ES-I3 (cell line): Measurements from ENCODE around the gene IFT25.

ENCODE experiments used
- H3K36me3 ChIP-seq: 2 replicates; pipeline ENCODE4 v1.6.1; 2013; ENCODE audit warnings: mild to moderate bottlenecking, low read length, control low read depth, moderate library complexity; ENCODE audit not compliant: insufficient read depth
- H3K4me1 ChIP-seq: 2 replicates; pipeline ENCODE4 v1.6.1; 2013; ENCODE audit warnings: mild to moderate bottlenecking, control low read depth, low read length; ENCODE audit not compliant: insufficient read depth
- H3K9ac ChIP-seq: 2 replicates; pipeline ENCODE4 v1.6.1; 2013; ENCODE audit warnings: low read depth, mild to moderate bottlenecking, low read length, moderate library complexity
- H3K9me3 ChIP-seq: 2 replicates; pipeline ENCODE4 v1.6.1; 2013; ENCODE audit warnings: mild to moderate bottlenecking, low read length, moderate library complexity; ENCODE audit not compliant: control insufficient read depth, insufficient read depth

Gene IFT25

GRCh38 chr1:53927376-53927881 is 18.1 kb downstream of the IFT25 start:
- Histone ChIP-seq H3K9ac (no peak overlapping the region), H3K36me3 (0 out of 2 replicates have a peak, but pooled peaks cover 3% of the 10 kb centered on the region), H3K9me3 (peaks cover 2% of the 10 kb centered on the region; the same call in 1 of the 2 replicates), H3K4me1 (no peaks in the 10 kb centered on the region)

DNA sequence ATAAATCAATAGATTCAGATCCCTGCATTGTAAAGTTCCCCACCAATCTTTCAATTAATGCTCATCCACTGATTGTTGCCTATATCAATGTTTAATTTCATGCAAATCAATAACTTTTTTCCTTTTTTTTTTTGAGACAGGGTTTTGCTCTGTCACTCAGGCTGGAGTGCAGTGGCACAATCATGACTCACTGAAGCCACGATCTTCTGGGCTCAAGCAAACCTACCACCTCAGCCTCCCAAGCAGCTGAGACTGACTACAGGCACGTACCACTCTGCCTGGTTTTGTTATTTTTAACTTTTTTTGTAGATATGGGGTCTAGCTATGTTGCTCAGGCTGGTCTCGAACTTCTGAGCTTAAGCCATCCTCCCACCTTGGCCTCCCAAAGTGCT is 25.8 kb downstream of the IFT25 start:
- no peak overlapping the region for H3K9ac ChIP-seq
- H3K4me1 ChIP-seq: no peaks in the 10 kb centered on the region
- 0 out of 2 replicates have a peak, but pooled peaks cover 4% of the 10 kb centered on the region for H3K36me3 ChIP-seq
- H3K9me3 ChIP-seq: no peaks in the 10 kb centered on the region

DNA sequence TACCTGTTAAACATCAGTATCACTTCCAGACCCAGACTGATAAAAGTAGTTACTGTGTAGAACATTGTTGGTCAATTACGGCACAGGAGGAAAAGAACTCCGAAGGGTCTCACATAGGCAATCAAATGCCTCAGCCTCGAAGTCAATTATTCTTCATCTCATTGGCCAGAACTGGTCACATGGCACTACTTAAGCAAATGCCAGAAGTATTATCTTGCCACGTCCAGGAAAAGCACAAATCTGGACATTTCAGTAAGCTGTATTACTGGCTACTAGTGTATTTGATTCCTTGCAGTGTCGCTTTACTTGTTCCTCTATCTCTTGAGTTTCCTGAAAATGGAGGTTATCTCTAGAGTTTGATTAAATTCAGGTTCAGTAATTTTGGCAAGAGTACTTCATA is 27.2 kb downstream of the IFT25 start:
- 0 out of 2 replicates have a peak, but pooled peaks cover 4% of the 10 kb centered on the region for H3K36me3 ChIP-seq
- H3K9me3 ChIP-seq: no peaks in the 10 kb centered on the region
- H3K9ac ChIP-seq: no peak overlapping the region
- peaks cover 8% of the 10 kb centered on the region for H3K4me1 ChIP-seq

GRCh38 chr1:53913352-53914033 is 32.0 kb downstream of the IFT25 start:
- no peaks in the 10 kb centered on the region for H3K9me3 ChIP-seq
- 0 out of 2 replicates have a peak, but pooled peaks cover 3% of the 10 kb centered on the region for H3K36me3 ChIP-seq
- H3K4me1 ChIP-seq: peaks cover 16% of the 10 kb centered on the region
- H3K9ac ChIP-seq: no peak overlapping the region

GRCh38 chr1:53911442-53911841 is 34.1 kb downstream of the IFT25 start:
- Histone ChIP-seq H3K9me3 (no peaks in the 10 kb centered on the region), H3K4me1 (peaks cover 19% of the 10 kb centered on the region), H3K36me3 (no peaks in the 10 kb centered on the region), H3K9ac (no peak overlapping the region)

GRCh38 chr1:53909946-53910345 is 35.6 kb downstream of the IFT25 start:
- H3K9me3 ChIP-seq: no peaks in the 10 kb centered on the region
- H3K4me1 ChIP-seq: peaks cover 19% of the 10 kb centered on the region
- H3K9ac ChIP-seq: no peak overlapping the region
- no peaks in the 10 kb centered on the region for H3K36me3 ChIP-seq

- H3K4me1 ChIP-seq: peaks cover 4% of the 10 kb centered on the region; the same call in 1 of the 2 replicates
- H3K36me3 ChIP-seq: no peaks in the 10 kb centered on the region
- H3K9me3 ChIP-seq: no peaks in the 10 kb centered on the region
- no peak overlapping the region for H3K9ac ChIP-seq
Measured at GRCh38 chr1:53906121-53906520, 39.4 kb downstream of the IFT25 start.

GRCh38 chr1:53905509-53905908 is 40.0 kb downstream of the IFT25 start:
- Histone ChIP-seq H3K36me3 (no peaks in the 10 kb centered on the region), H3K9ac (no peak overlapping the region), H3K9me3 (no peaks in the 10 kb centered on the region), H3K4me1 (peaks cover 4% of the 10 kb centered on the region; the same call in 1 of the 2 replicates)

GRCh38 chr1:53902235-53903138 is 43.0 kb downstream of the IFT25 start:
- no peaks in the 10 kb centered on the region for H3K4me1 ChIP-seq
- H3K36me3 ChIP-seq: no peaks in the 10 kb centered on the region
- H3K9ac ChIP-seq: no peak overlapping the region
- H3K9me3 ChIP-seq: no peaks in the 10 kb centered on the region

GRCh38 chr1:53899708-53900107 is 45.8 kb downstream of the IFT25 start:
- no peaks in the 10 kb centered on the region for H3K36me3 ChIP-seq
- H3K9ac ChIP-seq: no peak overlapping the region
- H3K9me3 ChIP-seq: no peaks in the 10 kb centered on the region
- no peaks in the 10 kb centered on the region for H3K4me1 ChIP-seq

- no peaks in the 10 kb centered on the region for H3K36me3 ChIP-seq
- no peak overlapping the region for H3K9ac ChIP-seq
- no peaks in the 10 kb centered on the region for H3K4me1 ChIP-seq
- H3K9me3 ChIP-seq: no peaks in the 10 kb centered on the region
Measured at GRCh38 chr1:53899206-53899628, 46.3 kb downstream of the IFT25 start.

DNA sequence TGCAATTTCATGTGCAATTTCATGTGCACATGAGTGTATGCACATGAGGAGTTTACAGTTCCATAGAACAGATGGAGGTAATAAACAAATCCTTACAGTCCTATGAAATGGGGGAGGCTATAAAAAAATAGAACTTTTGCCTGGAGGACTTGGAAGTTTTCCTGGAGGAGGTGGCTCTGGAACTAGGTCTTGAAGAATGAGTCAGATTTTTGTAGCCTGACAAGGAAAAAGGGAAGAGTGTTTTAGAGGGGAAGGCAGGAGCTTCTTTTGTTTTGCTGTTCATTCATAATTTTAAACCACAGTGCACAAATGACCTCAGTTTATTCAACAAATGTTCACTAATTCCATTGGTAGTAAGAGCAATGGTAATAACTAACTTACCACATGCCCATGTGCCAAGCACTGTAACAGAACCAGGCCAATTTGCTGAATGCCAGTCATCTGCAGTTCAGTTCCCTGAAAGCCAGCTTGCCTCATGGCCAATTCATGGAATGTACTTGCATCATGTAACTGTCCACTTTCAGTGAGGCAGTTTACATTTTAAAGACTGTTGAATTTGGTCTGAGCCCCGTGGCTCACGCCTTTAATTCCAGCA is 48.8 kb downstream of the IFT25 start:
- no peaks in the 10 kb centered on the region for H3K9me3 ChIP-seq
- H3K36me3 ChIP-seq: no peaks in the 10 kb centered on the region
- H3K4me1 ChIP-seq: no peaks in the 10 kb centered on the region
- H3K9ac ChIP-seq: no peak overlapping the region

DNA sequence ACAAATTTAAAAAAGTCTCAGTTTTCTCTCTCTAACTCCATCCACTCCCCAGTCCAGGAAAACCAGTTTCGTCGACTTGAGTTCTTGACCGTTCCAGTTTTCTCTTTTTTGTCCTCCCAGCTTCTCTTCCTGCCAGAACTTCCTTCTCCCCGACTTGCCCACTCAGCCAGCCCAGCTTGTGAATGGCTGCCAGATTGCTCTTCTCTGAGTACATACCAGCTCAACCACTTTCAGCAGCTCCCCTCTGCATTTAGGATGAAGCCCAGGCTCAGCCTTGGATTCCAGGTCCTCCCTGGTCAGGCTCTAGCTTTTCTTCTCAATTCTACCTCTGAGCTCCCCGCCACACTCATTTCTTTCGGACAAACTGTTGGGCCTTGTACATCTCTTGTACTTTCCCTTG is 50.1 kb downstream of the IFT25 start:
- no peaks in the 10 kb centered on the region for H3K36me3 ChIP-seq
- peaks cover 3% of the 10 kb centered on the region for H3K4me1 ChIP-seq
- no peaks in the 10 kb centered on the region for H3K9me3 ChIP-seq
- H3K9ac ChIP-seq: no peak overlapping the region

DNA sequence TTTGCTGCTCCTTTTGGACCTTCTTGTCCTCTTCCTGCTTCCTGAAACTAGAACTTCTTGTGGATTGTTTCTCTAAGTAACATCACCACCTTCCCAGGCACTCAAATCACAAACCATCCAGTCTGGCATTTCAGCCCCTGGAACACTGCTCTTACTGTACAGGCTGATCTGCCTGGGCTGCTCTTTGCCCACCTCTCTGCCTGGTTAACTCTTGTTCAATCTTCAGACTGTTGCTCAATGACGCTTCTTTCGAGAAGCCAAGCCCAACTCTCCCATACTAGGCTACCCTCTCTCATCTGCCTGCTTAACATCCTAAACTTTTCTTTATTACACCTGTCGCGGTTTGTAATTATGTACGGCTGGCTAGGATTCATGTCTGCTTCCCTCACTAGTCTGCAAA is 50.9 kb downstream of the IFT25 start:
- H3K9me3 ChIP-seq: no peaks in the 10 kb centered on the region
- H3K9ac ChIP-seq: no peak overlapping the region

More for the DNA sequence above, 50.9 kb downstream of the IFT25 start:
- Histone ChIP-seq H3K4me1 (peaks cover 6% of the 10 kb centered on the region), H3K36me3 (no peaks in the 10 kb centered on the region)
